GM18858 (cell line): ENCODE data around the gene KPNA3.
"Not testable (repeated sequence)": the region's sequence is repeated elsewhere in the genome, so short reads cannot be mapped to it uniquely, and the experiment has no call there.

Experiments
- ATAC-seq: cut with Tn5 transposase; IDR thresholded peaks from one replicate; pipeline ENCODE4 v1.9.1; 2021; ENCODE audit not compliant: unreplicated experiment

The KPNA3 gene

DNA sequence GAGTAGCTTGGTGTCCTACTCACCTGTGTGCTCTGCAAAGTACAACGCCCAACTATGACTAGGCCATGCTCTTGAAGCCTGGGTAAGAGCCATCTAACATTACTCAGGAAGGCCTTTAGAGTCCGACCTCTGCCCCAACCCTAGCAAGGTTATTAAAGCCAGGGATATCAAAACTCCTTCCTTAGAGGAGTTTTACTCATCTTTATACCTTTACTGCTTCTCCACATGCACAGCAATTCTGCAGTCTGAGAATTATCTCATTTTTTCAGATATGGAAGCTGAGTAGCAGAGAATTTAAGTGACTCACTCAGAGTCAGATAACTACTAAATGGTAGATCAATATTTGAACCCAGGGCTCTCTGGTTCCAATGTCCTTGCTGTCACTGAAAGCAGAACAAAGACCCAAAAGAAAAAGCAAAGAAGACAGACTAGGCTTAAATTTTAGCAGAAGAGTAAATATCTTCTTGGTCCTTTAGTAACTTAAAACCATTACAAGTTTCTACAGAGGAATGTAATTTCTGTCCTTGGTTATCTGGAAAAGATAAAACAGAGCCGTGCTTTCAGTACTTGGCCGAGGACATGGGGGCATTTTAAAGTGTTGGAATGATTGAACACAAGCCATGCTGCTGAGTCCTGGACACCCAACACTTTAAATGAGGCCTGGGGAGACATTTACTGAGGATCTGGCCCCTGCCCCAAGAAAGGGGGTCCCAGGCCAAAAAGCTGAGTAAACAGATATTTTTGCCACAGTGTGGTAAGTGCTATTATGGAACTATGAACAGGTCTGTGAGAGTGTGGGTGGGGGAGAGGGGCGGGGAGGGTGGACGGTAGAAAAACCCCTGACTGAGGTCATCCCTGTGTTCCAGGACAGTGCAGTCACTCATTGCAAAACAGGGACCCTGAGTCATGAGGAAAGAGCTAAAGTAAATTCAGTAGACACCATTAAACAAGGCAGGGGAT, 18.4 kb upstream of the KPNA3 start:
- no peak for ATAC-seq

DNA sequence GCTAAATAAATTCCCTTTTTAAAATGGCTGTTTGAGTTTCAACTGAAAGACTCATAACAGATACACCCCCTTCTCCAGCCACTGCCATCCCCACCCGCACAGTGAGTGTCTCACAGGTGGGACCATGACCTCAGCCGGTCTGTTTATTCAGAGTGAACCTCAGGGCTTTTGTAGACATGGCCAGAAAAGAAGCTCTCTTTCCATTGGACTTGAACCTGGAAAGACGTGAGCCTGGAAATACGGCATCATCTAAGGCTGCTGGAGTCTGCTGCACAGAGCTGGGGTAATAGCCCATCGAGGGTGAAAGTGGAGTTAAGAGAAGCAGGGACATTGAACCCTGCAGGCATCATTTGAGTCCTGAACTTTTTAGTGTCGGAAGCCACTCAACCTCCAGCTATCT, 15.2 kb upstream of the KPNA3 start:
- no peak for ATAC-seq

DNA sequence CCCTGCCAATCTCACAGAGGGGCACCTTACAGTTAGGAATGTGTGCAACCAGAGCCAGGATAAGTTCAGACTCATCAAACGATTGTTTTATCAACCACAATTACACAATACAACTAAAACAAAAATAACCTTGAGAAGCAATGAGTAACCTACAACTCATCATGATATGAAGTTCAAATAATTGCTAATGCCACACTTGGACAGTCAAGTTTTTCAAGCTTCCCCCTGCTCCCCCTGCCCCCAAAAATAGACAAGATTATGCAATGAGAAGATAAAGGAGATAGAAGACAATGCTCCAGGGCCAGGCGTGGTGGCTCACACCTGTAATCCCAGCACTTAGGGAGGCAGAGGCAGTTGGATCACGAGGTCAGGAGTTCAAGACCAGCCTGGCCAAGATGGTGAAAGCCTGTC, 13.6 kb upstream of the KPNA3 start:
- no peak for ATAC-seq

DNA sequence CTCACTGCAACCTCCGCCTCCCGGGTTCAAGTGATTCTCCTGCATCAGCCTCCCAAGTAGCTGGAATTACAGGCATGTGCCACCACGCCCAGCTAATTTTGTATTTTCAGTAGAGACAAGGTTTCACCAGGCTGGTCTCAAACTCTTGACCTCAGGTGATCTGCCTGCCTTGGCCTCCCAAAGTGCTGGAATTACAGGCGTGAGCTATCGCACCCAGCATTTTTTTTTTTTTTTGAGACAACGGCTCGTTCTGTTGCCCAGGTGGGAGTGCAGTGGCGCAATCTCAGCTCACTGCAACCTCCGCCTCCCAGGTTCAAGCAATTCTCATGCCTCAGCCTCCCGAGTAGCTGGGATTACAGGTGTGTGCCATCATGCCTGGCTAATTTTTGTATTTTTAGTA, 10.6 kb upstream of the KPNA3 start:
- ATAC-seq = not testable (repeated sequence)

DNA sequence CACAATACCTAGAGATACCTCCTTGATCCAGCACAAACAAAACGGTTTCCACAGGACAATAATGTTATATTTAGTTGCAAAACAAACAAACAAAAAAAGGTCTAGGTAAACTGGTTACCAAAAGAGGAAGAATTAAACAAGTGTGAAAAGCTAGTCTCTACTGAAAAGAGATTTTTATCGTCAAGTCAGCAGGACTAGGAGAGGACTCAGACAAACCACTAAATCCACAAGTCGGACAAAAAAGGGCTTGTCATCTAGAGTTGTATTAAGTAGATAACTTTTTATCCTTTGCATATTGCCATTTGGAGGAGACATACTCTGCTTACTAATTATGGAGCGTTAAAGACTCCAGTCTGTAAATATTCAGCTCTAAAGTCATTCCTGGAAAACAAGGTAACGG, 9.9 kb upstream of the KPNA3 start:
- ATAC-seq = no peak

DNA sequence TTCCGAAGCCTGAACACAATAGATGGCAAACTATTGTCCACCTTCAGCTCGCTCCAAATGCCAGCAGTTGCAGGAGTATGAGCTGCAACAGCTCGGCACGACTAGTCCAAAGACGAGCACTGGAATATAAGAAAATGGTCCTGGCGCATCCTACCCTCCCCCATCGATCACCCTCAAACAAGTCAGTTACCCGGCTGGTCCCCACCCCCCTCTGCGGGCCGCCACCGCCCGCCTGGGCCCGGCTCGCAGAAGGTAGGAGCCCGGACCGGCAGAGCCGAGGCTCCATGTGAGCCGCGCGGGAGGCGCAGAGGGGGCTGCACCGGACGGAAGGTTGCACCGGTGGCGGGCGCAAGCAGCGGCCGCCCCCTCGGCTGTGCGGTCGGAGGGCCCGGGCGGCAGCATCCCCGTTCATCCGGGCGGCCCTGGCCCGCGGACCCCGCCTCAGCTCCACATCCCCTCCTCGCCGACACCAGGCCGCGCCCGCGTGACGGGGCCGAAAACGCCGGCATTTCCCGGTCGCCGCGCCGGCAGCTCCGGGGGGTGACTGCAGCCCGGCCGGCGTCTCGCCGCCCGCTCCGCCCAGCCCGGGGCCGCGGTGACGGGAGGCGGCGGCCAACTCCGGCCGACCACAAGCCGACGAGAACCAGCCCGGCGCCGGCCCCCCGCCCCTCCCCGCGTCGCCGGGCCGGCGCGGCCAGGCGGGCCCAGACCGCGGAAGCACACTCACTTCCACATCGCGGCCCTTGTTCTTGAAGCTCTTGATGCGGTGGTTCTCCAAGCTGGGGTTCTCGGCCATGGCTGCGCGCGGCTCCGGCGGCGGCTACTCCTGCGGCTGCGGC, 552 bp downstream of the KPNA3 start:
- ATAC-seq = peak; percentile 16

DNA sequence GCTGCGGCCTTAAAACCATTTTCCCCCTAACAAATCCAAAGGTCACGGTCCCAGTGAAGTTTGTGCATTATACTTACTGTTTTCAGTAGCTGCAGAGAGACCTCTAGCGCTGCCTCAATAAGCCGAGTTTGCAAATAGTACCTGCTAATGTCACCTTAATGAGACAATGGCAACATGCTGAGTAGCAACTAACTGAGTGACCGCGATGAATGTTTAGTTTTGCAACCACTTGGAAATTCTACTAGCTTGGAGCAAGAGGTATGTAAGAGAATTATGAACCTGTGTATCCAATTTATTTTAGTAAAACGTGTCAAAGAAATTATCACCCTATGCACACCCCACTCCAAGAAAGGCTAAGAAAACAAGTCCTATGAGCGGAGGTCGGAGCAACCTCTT, 1.2 kb downstream of the KPNA3 start:
- ATAC-seq = no peak

DNA sequence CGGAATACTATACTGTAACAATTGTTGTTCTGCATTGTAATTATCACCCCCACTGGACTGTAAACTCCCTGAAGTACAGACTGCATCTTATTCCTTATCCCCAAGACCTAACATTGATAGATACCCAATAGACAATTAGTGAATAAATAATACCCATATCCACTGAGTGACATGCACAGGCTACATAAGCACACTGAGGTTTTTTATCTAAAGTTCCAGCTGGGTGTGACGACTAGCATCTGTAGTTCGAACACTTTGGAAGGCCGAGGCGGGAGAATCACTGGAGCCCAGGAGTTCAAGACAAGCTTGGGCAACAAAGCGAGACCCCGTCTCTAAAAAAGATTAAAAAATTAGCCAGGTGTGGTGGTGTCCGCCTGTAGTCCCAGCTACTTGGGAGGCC, 2.5 kb downstream of the KPNA3 start:
- ATAC-seq = no peak

DNA sequence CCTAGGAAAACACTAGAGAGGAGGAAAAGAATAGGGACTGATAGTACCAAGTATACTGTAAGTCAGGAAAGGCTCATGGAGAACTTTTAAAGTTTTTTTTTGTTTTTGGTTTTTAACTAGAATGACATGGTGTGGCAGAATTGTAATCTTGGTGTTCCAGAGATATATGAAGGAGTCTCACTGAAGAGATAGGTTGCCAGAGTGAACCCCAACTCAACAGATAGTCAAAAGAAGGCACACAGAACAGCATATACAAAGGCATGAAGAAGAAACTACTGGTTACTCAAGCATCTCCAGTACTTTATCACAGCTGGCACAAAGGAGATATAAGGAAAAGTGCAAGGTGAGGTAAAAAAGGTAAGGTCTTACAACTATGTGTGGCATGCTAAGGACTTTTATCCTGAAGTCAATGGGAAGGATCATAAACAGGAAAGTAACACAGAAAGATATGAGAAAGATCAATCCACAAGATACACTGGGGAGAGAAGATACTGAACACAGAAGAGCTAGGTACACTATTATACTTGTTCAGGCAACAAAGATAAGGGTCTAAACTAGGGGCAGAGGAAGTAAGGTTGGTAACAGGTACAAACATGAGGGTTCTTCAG, 6.0 kb downstream of the KPNA3 start:
- ATAC-seq = no peak

DNA sequence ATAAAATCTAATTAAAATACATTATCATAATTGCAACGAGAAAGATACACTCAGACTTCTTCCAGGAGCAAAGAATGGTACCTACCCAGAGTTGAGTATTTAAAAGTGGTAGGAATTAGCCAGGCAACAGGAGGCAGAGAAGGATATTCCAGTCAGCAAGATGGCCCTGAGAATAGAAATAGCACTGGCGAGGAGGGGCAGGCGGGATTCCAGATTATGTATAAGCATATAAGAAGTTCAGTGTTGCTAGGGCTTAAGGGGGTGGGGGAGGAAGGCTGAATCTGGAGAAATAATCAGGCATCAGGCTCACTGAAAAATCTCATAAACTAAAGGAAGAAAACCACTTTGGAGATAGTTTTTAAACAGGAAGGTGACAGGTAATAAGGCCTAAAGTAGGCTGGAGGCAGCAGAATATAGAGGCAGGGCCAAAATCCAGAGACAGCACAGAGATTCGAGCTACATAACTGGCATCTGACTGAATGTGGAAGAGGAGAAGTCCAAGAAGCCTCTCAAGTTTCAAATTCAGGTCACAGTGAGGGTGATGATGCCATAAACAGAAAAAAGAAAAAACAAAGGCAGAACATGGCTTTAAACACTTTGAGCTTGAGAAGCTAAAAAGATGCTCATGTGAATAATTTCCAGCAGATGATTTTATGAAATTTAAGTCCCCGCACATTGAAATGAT, 7.5 kb downstream of the KPNA3 start:
- ATAC-seq = no peak

DNA sequence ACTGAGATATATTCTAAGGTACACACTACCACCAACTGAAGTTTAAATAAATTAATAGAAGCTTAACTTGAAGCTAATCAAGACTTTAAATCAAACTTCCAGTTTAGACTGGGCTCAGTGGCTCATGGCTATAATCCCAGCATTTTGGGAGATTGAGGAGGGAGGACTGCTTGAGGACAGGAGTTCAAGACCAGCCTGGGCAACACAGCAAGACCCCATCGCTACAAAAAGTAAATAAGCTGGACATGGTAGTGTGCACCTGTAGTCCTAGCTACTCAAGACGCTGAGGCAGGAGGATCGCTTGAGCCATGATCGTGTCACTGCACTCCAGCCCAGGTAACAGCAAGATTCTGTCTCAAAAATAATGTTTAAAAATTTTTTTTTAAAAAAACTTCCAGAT, 8.6 kb downstream of the KPNA3 start:
- no peak for ATAC-seq

DNA sequence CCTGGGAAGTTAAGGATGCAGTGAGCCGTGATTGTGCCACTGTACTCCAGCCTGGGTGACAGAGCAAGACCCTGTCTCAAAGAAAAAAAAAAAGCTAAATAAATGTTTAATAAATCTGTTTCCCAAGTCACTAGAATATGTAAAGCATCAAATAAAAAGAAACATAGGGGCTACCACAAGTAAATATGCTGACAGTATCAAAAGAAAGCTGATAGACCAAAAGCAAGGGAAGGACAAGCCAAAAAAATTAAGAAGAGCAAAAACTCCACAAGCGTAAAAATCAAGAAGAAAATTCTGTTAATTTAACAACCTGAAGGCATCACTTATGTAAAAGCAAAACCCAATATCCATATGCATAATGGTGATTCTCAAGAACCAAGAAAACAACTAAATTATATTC, 9.7 kb downstream of the KPNA3 start:
- no peak for ATAC-seq

DNA sequence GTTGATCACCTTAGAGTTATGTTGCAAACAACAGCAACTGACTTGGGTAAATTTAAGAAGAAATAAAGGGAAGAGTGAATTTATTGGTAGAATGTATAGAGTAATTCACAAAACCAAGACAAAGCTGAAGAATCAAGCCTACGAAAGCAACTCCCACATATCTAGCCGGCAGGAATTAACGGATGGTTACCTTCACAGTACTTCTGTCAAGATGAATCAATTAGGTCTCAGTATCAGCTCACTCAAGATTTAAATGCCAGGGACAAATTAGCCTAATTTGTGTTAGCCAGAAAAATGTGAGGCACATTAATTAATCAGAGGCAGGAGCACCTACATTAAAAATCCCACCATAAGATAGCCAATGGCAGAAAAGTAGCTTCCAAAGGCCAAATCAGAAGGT, 10.7 kb downstream of the KPNA3 start:
- no peak for ATAC-seq

DNA sequence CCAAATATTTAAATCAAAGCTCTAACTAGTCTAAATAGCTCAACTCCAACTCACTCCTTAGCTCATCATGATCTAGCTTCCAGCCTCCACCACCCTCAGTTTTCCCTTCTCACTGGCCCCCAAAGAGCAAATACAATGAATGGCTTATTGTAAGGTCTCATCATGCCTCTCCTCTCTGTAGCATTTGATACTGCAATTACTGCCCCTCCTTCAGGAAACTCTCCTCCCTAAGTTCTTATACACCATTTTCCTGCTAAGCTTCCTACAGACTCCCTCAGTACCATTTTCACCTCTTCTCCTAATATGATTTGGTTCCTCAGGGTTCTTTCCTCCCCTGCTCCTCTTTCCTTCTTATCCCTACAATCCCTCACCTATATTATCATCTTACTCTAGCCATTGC, 12.8 kb downstream of the KPNA3 start:
- no peak for ATAC-seq

DNA sequence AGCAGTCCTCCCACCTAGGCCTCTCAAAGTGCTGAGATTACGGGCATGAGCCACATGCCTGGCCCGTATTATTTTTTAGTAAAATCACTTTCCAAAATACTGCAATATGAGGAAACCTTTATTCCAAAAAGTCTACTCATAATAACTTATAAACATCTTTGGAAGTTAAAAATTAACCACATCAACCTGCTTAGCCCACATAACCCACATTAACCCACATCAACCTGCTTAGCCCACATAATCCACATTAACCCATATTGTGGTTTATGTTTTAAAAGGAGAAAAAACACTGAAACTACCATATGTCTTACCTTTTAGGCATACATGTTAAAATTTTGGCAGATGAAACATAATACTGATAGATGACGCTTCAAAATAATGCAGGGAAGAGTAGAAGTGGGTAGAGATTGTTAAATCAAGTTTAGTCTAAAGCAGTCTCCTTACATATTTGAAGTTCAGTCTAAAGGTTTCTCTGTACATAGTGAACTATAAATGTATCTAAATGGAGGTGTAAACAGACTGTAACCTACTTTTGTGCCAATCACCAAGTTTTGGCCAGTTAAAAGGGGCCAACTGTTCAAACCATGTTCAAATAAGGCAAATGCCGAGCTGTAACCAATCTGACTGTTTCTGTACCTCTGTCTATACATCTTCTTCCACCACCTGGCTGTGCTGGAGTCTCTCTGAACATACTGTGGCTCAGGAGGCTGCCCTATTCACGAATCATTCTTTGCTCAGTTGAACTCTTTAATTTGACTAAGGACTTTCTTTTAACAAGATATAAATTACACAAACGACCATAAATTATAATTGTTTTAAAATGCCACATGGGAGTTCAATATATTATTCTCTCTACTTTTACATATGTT, 14.5 kb downstream of the KPNA3 start:
- ATAC-seq = no peak

DNA sequence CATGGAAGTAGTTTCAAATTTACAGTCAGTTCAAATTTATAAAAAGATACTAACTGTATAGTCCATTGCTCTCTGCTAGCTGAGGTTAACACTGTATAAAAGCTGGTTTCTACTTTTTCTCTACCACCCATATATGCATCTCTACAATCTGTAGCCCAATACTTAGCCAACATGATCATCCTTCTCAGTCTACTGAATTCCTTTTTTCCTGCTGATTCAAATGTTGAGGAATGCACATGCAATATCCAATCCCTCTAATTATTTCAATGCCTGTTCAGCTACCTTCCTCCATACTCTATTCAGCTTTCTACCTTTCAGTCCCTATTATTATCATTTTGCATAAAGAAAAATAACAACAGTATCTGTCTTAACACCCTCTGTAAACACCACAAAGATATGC, 15.6 kb downstream of the KPNA3 start:
- ATAC-seq = no peak

DNA sequence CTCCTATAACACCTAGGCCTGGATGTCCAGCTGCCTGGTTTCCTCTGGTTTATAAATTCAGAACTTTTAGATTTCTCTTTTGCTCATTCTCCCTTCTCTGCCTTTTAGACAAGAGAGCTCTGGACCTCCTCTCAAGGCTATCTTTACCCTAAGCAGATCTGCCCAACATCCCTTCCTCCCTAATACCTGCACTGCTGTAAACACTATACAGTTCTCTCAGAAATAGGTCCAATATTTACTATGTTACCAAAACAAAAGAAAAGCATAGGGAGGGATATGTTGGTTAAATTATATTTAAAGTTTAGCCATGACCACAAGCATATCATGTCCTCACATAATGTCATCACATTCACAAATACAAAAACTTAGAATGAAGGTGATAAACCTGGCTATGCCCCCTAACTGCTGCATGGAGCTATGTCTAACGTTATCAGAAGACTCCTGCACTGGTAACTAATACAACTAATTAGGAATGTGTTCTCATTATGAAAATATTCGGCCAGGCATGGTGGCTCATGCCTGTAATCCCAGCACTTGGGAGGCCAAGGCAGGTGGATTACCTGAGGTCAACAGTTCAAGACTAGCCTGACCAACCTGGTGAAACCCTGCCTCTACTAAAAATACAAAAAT, 18.0 kb downstream of the KPNA3 start:
- no peak for ATAC-seq

DNA sequence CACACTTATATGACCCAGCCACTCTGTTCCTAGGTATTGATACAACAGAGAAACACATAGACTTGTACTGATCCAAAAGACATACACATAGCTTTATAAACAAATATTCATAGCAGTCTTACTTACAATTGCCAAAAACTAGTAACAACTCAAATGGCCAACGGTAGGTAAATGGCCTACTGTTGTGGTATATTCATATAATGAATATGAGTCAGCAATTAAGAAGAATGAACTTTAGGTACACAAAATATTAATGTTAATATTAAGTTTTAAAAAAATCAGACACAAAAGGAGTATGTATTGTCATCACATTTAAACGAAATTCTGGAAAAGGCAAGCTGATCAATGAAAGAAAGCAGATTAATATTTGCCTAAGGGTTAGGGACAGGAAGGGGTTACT, 19.7 kb downstream of the KPNA3 start:
- ATAC-seq = no peak

DNA sequence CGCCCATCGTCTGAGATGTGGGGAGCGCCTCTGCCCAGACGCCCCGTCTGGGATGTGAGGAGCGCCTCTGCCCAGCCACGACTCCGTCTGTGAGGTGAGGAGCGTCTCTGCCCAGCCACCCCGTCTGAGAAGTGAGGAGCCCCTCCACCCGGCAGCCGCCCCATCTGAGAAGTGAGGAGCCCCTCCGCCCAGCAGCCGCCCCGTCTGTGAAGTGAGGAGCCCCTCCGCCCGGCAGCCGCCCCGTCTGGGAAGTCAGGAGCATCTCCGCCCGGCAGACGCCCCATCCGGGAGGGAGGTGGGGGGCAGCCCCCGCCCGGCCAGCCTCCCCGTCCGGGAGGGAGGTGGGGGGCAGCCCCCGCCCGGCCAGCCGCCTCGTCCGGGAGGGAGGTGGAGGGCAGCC, 30.7 kb downstream of the KPNA3 start:
- ATAC-seq = not testable (repeated sequence)

DNA sequence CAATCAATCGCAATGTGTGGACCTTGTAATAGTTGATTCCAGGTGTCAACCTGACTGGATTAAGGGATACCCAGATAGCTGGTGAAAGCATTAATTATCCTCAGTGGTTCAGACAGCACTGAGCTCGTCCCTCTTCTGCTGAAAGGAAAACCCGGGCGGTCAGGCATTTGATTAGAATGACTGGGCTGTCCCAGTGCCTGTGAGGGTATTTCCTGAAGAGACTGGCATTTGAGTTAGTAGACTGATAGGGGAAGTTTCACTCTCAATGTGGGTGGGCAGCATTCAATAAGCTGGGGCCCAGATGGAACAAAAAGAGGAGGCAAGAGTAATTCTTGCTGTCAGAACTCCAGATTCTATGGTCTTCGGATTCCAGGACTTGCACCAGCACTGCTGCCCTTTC, 31.9 kb downstream of the KPNA3 start:
- ATAC-seq = no peak
